Raji (cell line): ENCODE results near the gene ANTXRL.

Source experiments
- POLR2A ChIP-seq: IDR thresholded peaks from 2 replicates; pipeline ENCODE4 v1.6.1; 2011; ENCODE audit warnings: low read depth, low read length, control low read depth; ENCODE audit not compliant: insufficient read depth

The ANTXRL gene

DNA sequence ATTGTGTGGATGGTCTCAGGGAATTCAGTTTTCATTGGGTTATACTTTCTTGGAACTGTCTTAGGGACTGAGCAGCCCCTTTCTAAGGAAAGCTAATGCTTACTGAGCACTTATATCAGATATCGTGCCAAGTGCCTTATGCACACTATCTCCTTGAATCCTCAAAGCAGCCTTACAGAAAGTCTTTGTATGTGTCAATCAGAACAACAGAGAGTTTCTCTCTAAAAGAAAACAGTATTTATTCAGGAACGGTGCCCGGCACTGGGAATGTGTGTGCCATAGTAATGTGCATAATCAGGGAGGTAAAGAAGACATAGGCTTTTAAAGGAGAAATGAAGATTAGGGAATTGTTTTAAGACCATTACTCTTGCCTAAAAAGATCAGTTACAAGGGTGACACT is 17.3 kb downstream of the ANTXRL start:
- TF ChIP-seq POLR2A = no peak

DNA sequence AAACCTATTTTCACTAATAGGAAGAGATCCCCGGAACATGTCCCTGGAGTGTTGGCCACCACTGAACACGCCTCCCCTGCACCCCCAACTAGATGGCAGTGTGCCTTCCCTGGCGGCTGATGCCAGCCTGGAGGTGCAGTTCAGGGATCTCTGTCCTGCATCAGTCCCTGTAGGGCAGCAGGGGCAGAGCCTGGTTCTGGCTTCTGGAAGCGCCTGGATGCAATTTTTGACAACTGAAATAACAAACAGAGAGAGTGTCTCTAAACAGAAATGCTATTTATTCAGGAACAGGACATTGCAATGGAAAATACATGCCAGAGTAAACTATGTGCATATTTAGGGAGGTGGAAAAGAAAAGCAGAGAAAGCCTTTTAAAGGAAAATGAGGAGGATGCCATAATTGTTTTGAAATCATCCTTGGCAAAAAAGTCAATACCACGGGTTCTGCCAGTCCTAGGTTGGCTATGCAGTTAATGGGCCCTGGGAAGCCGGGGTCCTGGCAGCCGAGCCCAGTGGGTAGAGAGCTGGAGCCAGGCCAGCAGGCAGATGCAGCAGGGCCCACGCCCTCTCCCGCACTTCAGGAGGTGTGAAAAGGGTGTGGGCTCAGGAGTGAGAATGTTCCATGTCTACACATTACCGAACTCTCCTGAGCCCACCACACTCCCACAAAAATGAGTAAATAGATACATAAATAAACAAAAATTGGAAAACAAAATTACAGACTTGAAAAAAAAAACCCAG is 18.5 kb downstream of the ANTXRL start:
- no peak for TF ChIP-seq POLR2A

DNA sequence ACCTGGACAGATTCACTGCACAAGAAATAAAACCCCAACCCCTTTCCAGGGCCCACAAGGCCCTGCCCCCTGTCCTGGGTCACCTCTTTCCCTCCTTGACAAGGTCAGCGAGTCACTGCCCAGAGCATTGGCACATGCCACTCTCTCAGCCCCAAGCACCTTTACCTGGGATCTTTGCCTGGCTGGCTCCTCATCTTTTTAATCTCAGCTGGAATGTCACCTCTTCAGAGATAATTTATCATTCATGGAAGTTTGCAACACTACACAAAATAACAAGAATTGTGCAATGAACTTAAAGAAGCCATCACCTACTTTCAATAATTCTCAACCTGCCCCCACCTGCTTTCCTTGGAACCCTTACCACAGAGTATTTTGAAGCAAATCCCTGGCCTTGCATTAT is 19.2 kb downstream of the ANTXRL start:
- TF ChIP-seq POLR2A = no peak

DNA sequence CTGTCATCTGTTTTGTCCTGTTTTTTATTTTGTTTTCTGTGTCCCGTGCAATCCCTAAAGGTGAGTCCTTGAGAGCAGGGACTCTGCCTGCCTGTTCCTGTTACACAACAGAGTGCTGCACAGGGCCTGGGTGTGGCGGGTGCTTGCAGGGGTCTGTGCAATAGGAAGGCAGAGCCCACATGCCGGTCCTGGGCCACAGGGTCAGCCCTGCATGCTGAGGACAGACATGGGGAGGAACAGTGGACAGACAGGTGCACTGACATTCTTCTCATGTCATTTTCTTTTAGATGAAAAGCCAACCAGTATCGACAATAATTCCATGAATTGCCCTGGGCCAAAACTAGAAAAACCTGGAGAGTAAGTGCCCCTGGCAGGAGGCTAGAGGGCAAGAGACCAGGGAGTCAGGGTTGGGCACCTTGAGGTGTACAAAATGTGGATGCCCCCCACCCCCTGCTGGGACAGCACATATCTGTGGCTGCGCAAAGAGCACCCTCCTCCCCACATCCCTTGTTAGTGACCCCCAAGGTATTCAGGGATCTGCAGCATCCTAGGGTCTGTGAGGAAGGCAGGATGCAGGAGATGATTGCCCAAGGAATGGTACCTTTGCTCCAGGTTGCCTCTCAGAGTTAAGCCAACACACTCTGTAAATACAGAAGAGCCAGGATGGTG is 19.9 kb downstream of the ANTXRL start:
- TF ChIP-seq POLR2A = no peak

DNA sequence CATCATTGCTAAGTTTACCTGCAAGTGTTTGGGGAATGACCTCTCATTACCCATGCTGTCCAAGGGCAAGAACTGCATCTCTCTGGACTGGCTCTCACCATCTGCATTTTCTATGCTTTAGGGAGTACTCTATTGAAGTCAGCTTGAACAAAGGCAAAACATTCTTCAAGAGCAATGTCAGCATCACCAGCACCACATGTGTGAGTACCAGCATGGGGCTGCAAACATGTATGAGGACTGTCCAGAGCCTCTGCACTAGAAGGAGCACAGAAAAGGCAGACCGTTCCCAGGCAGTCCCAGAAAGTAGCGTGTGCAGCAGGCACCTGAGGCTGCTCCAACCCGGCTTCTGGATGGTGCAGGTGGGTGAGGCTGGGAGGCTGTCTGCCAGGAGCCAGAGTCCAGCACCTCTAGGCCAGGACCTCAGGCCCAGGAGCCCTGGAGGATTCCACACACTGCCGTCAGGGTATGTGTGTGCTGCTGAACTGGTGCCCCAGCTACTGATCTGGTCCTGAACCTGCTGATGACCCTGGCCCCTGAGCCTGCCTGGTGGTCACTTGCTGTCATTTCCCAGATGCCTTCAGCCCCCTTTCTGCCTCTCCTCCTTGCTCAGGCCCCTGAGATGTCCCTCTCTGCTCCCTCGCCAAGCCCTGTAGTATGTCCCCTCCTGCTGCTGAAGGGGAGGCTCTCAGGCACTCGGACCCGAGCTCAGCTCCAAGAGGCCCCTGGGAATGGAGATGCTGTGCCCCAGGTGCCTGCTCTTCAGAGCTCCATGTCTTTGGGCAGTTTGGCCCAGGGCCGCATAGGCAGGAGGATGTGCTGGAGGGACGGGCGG is 20.7 kb downstream of the ANTXRL start:
- TF ChIP-seq POLR2A = no peak

DNA sequence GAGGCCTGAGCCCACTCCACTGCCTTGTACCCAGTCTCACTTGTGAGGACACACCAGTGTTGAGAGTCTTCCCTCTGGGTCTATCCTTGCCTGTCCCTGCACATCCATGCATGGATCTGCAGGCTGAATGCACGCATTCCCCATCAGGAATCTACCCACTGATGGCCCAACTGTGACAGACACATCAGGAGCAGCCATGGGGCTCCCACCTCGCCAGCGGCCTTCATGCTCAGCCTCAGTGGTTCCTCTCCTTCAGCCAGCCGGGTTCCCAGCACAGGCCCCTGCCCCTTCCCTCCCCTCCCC is 21.3 kb downstream of the ANTXRL start:
- TF ChIP-seq POLR2A = no peak

DNA sequence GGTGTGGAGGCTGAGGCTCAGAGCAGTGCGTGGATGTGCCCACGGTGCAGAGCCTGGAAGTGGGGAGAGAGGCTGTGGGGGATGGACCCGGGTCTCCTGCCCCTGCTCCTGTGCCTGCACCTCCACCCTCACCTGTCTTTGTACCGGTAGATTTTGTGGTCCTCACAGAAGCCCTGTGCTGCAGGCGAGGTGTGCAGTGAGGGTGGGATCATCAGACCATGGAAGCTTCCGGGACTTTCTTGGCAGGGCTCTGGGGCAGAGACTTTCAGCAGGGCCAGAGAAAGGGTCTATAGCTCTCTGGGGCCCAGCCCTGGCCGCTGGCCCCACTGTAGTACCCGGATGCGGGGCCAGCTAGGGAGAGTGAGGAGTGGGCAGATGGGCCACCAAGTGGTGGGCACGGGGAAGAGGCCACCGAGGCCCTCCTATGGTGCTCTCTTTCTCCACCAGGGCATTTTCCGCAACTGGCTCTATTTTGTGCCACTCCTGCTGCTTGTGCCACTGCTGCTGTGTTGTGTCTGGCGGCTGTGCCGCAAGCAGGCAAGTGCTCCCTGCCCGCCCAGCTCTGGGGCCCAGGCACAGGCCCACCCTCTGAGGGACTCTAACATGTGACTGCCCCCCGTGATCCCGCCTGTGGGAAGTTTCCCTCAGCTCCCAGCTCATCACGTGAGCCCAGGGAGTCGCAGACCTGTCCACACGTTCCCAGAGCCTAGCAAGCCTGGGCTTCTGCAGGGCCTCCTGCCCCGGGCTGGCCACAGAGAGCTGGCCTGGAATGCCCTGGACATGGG is 22.1 kb downstream of the ANTXRL start:
- no peak for TF ChIP-seq POLR2A

DNA sequence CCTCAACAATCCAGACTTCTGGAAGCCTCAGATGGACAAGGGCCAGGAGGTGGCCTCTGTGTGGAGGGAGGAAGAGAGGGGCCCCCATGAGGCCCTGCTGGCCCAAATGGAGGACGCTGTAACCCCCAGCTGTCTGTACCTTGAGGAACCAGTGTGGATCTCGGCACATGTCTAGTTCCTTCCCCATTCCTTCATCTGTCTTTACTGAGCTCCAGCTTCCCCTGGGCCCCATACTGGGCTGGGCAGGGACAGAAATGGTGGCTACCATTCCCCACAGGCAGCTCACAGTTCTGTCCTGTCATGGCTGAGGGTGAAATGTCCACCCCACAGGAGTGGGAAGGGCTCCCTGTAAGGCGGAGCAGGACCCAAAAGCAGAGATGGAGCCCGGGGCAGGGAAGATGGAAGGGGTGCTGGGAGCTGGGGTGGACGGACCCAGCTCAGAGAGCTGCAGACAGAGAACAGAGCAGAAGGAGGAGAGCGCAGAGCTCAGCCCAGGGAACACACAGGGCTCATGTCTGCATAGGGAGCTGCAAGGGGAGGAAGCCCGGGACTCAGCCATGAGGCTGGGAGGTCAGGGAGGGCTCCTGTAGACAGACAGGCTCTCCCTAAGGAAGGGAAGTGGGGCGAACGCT is 22.8 kb downstream of the ANTXRL start:
- no peak for TF ChIP-seq POLR2A

DNA sequence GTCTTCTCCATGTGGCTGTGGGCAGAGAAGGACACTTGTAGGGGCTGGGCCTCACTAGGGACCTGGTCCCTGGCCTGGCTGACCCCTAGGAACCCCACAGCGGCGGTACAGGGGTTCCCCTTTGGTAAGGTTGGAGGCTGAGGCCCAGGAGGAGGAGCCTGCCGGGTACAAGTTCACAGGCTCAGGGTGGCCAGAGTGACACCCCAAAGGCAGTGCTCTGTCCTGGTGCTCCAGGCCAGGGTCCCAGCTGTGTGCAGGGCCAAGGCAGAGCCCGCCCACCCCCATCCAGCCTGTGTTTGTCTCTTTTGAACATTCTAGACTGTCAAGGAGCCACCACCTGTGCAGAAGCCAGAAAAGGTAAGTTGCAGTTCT is 23.3 kb downstream of the ANTXRL start:
- TF ChIP-seq POLR2A = no peak

DNA sequence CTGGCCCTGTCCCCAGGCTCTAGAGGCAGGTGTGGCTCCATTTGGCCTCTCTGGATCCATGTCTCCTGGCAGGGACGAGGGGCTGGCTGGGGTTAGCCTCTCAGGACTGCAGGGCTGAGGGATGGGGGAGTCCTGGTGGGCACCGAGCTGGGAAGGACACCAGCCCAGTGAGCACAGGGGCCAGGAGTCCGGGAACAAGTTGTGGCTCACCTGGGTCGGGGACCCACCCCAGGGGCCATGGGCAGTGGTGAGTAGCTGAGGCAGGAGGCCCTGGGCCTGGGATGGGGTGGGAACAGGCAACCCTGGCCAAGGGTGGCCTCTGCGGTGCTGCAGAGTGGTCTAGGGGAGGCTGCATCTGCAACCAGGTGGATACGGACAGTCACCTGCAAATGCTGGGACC is 24.1 kb downstream of the ANTXRL start:
- no peak for TF ChIP-seq POLR2A

DNA sequence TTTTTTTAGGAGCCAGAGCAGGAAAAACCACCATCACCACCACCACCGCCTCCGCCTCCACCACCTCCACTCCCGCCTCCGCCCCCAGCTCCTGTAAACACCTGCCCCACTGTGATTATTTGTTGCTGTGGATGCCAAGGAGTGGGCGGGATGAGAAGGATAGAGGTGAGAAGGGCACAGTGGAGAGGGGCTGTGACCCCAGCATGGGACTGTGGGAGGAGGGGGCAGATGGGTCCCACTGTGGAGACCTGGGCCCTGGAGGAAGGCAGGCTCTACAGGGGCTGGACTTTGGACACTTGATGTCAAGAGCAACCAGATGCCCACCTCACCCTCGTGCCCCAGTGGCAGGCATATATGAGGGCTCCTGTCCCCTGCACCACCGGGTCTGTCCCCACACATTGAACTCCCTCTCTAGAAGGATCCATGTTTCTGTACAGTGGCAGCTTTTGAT is 24.7 kb downstream of the ANTXRL start:
- TF ChIP-seq POLR2A = no peak

DNA sequence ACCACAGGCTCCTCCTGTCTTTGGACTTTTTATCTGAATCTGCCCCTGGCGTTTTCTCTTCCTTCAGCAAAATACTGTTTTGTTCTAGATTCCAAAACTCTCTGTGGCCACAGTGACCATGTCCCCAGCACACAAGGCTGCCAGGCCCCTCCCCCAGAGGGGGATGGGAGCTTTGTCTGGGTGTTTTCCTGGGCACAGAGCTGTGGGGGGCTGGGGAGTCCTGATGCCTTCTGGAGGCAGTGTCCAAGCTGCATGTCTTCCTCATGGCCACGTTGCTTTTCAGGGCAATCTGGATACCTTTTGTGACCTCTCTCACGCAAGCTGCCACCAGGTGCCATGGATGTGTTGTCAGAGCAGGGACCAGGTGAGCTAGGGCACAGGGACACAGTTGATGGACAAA is 26.2 kb downstream of the ANTXRL start:
- no peak for TF ChIP-seq POLR2A

DNA sequence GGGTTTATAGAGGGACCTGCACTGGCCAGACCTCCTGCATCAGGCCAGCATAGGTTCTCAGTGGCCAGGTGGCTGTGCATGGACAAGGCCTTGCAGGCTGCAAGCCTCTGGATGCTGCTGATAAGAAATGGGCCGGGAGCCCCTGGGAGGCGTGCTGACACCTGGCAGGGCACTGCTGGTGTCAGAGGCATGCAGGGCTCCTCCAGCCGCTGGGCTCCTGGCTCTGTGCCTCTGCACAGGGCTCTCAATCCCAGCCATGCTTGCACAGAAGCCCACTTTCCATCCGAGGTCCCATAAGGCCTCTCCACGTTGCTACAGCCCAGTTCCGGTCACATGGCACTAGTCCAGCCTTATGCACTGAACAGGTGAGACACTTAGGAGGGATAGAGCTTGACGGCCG is 27.3 kb downstream of the ANTXRL start:
- TF ChIP-seq POLR2A = no peak

DNA sequence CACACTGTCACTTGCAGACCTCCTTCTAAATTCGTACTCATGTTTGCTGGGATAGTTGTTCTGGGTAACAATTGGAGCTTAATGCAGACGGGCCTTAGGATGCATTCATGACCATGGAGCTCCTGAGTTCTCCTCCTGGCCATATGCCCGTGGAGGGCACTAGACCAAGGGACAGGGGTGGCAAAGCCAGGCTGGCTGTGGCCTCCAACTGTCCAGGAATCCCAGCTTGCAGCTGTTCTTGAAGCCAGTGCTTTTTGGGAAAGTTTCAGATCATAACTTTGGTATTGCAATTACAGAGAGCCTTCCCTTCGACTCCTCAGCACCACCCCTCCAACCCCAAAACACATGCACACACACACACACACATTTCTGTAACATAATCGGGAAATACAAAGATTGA is 30.6 kb downstream of the ANTXRL start:
- TF ChIP-seq POLR2A = no peak

DNA sequence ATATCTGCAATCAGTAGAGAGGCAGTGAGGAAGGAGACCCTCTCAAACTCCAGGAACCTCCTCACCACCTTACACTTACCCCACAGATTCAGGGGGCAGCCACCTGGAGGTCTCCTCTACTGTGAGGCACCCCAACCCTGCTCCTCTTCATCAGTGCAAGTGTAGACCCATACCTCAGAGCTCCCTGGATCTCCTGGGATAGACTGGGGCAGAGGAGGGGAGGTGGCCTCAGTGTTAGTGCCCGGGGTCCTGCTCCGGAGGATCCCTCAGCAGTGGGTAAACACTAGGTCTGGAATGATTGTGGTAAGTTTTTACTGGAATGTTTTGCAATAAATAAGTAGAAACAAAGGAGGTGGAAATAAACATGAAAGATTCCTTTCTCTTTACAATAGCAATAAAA is 31.1 kb downstream of the ANTXRL start:
- TF ChIP-seq POLR2A = no peak

DNA sequence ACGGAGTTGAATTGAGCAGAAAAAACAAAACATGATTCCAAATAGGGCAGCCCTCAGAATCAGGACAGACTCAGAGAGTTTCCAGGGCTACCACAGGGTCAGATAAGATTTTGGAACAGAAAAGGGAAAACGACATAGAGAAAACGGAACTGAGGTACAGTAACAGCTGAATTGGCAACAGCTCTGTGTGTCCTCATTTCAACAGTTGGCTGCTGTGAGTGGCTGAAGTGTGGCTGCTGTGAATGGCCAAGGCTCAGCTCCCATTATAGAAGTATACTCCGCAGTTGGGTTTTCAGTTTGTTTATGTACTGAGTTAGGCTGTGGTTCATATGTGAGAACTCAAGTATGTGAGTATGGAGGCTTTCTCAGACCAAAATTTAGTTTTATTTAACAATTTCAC is 32.0 kb downstream of the ANTXRL start:
- no peak for TF ChIP-seq POLR2A

DNA sequence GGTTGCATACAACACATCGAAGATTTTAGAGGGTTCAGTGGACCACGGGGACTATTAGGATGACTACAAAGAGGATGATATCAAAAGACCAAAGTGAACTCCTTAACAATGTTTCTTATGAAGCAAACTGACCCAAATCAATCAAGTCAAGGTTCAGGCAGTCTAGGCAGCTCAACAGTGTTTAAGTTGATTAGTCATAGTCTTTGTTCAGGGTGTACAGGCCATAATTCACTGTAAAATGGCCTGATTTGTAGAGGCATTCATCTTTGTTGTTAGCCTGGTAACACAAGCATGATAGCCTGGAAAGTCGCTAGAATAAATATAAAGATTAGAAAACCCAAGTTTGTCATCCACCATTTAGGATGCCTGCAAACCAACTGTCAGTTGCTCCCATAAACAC is 32.6 kb downstream of the ANTXRL start:
- TF ChIP-seq POLR2A = no peak
